Stimulated activated CD4-positive, alpha-beta T cell treated with anti-CD3 and anti-CD28 coated beads, TNF-alpha, amount 100 ng/mL, for 4 hours (primary cell): ENCODE data around the gene APOL2.
"Not testable (repeated sequence)": the region's sequence is repeated elsewhere in the genome, so short reads cannot be mapped to it uniquely, and the experiment has no call there.

ENCODE experiments used
- DNase-seq, 3 experiments: peaks; one replicate each; pipeline ENCODE4 v3.0.0-alpha.2; 2020; ENCODE audit warnings: low read depth in 3 of 3

The APOL2 gene

DNA sequence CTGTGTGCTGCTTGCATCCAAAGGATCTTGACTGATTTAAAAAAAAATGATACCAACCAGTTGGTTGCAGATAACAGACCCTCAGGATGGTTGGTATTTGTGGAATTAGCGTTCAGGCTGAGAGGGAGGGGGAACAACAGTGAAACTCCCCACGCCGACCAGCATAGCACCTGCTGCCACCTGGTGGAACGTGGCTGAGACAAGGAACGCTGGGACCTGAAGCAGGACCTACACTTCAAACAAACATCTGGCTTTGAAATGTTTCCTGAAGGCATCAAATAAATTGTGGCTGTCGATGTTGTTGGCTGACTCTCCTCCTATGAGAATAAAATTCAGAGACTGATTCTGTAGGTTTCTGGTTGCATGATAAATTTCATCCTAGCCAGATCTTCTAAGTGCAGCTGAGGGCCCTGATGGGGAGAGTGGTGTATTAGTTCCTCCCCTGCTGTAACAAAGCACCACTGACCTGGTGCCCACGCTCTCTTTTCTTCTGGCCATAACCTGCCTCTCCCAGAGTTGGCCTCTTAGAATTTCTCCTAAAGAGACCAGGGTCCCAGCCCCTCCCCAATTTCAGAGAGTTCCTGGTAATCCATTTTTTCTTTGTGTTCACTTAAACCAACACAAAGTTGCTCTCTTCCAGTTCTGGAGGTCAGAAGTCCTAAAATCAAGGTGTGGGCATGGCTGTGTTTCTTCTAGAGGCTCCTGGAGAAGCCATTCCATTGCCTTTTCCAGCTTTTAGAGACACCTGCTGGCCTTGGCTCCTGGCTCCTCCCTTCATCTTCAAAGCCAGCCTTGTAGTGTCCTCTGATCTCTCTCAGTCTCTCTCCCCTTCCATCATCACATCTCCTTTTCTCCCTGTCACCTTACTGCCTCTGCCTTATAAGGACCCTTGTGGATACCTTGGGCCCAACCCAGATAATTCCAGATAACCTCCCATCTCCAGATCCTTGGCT is 17.3 kb downstream of the APOL2 start:
- DNase-seq, result no peak

DNA sequence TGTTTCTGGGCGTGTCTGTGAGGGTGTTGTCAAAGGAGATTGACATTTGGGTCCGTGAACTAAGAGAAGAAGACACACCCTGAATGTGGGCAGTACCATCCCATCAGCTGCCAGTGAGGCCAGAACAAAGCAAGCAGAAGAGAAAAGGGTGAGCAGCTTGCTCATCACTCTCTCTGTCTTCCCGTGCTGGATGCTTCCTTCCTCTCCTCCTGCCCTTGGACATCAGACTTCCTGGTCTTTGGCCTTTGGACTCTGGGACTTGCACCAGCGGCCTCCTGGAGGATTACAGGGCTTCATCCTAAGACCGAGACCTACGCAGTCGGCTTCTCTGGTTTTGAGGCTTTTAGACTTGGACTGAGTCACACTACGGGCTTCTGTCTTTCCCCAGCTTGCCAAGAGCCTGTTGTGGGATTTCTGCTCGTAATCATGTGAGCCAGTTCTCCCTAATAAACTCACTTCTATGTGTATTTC is 18.8 kb downstream of the APOL2 start:
- no peak for DNase-seq

DNA sequence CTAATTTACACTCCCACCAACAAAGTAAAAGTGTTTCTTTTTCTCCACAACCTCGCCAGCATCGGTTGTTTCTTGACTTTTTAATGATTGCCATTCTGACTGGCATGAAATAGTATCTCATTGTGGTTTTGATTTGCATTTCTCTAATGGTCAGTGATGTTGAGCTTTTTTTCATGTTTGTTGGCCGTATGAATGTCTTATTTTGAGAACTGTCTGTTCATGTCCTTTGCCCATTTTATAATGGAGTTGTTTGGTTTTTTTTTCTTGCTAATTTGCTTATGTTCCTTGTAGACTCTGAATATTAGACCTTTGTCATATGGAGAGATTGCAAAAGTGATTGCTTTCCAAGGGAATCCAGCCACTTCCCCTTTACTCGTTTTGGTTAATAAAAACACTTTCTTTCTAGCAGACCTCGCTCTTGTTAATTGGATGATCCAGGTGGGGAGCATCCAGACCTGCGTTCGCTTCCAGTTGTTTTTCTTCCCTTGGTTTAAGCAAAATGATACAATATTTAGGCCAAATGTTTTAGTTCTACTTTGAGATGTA is 20.6 kb downstream of the APOL2 start:
- DNase-seq, result no peak

DNA sequence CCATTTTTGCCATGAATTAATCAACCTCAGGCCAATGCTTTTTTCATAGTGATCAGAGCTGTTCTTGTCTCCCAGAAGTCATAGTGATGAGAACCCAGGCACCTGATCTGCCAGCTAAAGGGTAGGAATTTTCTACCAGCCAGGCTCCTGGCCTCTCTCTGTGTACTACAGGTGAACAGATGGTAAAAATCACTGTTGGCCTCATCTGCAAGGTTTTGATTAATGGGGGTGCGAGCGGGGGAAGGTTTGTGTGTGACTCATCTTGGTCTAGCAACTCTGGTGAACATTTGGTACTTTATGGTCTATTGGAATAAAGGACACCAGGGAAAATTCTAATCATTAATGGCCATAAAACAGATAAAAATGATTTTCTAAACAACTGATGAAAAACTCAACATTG is 23.3 kb downstream of the APOL2 start:
- DNase-seq, result no peak

DNA sequence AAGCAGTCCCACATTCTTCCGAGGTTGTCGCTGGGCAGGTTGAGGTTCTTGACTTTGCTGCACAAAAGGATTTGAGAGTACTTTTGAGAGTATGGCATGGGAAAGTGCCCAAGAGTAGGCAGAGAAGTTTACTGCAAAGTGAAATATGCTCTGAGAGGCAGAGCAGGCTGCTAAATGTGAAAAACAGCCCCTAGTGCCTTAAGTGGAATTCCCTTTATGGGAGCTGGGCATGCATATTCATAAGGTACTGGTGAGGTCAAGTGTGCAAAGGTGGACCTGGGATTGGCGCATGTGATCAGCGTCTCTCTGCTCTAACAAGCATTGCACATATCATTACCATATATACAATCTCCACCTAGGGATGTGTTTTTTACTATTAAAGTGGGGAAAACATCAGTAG is 25.7 kb downstream of the APOL2 start:
- DNase-seq, result no peak

DNA sequence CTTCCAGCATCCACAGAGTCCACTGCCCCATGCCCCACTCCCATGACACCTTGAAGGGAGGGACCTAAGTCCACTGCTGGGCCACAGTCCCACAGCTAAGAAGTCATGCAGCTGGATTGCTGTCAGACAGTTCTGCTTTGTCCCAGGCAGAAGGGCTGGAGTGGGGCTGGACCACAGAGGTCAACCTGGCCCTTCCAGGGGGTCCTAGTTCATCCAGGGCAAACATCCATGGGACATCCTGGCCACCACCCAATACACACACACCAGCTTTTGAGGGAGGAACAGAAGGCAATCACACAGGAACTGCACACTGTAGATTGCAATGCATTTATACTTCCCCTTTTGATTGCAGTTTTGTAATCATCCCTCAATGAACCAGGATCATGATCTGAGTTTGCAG is 26.4 kb downstream of the APOL2 start:
- no peak for DNase-seq

DNA sequence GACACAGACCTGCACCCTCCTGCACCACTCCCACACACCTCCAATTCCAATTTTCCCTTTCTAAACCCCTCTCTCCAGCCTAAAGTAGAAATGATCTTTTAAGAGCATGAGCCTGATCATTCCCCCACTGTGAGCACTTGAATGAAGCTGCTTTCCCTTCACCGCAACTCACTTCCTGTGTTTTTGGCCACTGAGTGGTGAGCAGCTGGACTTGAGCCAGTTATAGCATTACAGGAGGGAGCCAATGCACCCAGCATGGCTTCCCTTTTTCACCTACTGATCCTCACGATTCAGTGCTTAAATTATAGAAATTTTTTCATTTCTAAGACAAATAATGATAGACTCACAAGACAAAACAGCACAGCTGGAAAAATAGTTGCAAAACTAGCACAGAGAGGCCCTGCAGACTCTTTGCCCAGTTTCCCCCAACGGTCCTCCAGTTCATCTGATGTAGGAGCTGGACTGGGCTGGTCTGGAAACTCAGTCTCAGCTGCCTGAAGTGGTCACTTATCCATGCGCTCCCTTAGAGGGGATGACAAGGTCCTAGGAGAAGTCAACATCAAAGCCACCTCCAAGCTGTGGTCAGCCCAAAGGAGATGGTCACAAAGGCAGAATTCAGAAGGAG is 28.0 kb downstream of the APOL2 start:
- DNase-seq, result no peak

DNA sequence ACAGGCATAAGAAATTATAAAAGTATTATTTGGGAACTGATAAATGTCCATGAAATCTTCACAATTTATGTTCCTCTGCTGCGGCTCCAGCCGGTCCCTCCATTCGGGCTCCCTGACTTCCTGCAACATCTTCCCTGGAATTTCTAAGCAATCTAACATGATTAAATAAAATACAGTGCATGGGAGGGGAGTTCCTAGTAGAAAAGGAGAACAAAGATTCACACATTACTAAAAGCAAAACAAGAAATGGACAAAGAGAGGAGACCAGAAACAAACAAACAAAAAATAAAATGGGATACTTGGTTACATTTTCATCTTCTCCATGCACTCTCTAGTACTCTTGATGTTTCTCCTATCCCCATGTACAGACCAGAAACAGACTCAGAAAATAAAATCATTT is 29.1 kb downstream of the APOL2 start:
- no peak for DNase-seq

DNA sequence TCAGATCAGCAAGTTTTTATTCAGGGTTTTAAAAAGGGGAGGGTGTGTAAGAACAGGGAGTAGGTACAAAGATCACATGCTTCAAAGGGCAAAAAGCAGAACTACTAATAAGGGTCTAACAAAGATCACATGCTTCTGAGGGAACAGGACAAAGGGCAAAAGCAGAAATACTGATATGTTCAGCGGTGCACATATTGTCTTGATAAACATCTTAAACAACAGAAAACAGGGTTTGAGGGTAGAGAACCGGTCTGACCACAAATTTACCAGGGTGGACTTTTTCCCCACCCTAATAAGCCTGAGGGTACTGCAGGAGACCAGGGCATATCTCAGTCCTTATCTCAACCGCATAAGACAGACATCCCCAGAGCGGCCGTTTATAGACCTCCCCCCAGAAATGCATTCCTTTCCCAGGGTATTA is 29.8 kb downstream of the APOL2 start:
- not testable (repeated sequence) for DNase-seq

DNA sequence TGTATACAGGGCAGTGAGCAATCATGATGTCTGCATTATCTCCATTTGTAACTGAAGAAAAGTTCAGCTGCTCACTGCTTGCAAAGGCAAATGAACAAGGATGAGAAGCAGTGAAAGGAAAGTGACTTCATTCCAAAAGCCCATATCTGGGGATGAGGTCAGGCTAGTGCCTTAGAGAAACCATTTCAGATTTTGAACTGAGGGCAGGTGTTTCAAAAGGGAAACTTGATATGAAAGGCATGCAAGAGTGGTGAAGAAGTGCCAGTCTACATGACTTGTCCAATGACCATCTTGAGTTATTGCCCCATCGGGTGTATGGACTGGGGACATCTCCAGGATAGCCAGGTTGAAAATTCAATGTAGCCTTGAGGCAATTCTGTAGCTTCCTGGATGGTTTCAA is 30.4 kb downstream of the APOL2 start:
- DNase-seq, result no peak

DNA sequence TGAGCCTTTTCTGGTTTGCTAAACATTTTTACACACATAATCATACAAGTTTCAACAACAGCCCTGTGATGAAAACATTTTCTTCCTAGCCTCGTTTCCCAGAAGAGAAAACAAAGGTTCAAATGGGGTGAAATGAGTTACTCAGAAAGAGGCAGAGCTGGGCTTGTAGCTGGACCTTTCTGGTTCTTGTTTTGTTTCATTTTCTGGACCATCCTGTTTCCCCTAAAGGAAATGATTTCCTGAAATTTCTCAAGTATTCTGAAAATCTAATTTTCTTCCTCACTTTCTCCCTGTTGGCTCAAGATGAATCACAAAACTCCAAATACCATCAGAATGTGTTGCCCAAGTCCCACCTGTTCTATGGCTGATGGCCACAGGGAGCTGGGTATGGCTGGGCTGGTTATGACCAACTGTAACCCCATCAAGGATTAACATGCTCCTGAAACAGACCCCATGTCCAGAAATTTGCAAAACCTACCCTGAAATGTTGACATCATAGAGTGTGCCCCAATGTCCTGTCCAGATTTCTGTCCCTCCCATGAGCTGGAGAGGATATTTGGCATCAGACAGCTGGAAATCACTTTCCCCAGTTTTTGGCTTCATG is 31.1 kb downstream of the APOL2 start:
- no peak for DNase-seq

DNA sequence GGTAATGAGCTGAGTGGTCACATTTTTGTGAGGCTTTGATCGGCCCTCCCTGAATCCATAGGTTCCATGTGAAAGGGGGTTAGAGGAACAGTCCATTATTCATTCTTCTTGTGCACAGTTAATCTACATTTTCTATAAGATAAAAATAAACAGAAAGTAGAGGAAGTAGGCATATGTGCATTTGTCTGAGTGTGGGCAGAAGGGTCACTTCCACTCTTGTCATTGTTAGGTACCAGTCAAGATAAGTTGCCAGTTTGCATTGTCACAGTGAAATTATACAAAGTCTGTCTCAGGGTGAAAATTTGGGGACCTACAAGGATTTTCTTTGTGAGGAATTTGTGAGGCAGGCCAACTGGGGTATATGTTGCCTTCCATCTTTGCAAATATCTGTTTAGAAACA is 33.1 kb downstream of the APOL2 start:
- DNase-seq, result no peak

DNA sequence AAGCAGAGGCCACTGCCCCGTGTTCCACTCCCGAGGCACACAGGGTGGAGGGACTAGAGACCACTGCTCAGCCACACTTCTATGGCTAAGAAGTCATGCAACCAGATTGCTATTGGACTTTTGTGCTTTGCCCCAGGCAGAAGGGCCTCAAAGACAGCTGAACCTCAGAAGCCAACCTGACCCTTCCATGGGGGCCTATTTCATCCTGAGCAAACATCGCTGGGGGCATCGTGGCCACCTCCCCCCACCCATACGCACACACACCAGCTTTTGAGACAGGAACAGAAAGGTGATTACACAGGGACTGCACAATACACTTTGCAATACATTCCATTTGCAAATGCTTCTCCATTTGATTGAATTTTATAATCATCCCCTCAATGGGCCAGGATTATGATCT is 33.8 kb downstream of the APOL2 start:
- not testable (repeated sequence) for DNase-seq

DNA sequence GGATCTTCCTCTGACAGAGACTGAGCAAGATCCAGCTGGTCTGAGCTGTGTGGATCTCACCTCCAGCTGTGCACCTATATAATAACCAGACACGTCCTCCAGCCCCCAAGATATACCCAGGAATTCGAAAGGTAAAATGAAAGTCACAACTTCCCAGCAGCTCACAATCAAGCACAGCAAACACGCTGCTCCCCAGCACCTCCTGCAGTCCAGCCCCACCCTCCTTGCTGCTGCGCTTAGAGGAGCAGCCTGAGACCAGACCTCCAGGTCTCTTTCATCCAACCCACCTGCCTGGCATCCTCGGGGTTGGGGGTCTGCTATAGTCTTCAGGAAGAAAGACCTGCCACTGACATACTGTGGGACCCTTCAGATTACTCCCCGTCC is 34.7 kb downstream of the APOL2 start:
- DNase-seq, result no peak

DNA sequence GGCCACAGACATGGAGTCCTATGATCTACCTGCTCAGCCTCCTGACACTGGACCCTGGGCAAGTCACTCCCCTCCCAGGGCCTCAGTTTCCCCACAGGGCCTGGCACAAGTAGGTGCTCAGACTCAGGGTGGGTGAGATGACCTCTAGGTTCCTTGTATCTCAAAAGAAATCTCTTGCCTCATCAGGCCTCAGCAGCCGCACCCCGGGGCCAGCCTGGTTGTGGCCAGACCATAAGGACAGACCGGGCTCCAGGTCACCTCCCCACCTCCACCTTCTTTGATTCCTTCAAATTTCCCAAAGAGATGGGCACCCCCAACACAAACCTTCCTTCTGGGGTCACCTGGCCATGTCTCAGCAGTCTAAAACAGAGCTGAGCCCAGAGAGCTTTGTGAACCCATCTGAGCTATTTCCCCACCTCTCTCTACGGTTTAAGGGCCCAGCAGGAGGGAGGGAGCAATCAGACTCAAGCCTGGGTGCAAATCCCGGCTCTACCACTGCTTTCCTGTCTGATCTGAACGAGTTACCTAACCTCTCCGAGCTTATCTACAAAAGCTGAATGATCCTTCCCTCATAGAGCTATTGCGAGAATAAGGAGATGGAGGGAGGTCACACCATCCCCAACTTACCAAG is 35.2 kb downstream of the APOL2 start:
- DNase-seq, result no peak

DNA sequence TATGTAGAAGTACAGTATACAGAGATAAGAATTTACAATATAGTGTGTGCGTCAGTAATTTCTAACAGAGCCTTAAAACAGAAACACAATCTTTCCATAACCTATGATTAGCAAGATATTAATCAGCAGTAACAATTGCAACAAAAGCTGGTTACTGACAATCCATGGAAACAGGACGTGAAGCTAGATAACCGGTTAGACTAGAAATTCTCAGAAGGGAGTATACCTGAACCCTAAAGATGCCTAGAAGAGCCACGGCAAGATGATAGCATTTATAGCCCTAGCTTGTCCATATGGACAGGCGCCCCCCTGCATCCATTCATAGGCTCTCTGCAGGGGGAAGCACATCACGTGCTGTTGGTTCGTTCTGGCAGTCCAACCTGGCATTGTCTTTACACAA is 35.9 kb downstream of the APOL2 start:
- not testable (repeated sequence) for DNase-seq

DNA sequence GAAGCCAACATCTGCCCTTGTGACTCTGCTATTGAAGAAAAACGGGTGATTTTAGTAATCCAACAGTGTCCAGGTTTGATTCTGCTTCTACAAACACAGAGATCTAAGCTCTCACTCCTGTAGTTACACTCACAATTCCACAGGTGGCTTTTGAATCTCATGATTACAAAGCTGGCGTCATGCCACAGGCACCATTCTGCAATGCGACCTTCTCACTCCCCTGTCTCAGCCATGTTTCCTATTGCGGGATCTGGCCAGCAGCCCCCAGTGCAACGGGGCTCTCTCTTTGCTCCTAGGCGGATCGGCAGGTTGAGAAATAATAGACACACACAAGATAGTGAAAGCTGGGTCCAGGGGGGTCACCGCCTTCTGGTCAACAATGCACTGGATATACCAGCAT is 36.4 kb downstream of the APOL2 start:
- DNase-seq, result not testable (repeated sequence)

DNA sequence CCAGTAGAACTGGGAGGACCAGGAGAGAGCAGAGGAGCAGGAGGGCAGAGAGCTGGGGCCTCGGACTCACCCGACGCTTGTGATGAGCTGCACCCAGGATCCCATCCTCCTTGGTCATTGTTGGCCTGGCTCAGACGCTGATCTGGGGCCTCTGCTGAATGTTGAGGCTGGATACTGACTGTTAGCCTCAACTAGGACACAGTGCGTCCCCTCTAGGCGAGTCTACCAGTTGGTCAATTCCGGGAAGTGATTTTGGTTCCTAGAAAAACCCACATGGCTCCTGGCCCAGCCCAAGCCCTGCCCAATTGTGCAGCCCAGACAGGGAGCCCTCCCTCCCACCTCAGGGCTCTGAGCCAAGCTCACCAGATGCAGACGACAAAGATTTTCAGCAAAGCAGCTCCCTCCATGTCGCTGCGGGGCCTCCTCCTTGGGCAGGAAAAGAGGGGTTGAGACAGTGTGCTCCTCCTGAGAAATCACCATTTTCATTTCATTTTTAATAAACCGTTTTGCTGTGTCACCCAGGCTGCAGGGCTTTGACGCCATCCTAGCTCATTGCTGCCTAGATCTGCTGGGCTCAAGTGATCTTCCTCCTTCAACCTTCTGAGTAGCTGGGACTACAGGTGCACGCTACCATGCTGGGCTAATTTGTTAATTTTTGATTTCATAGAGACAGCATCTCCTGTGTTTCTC is 37.6 kb downstream of the APOL2 start, which contains the start of gene APOL4:
APOL4 (minus strand) TSS at position 180 of the 690 bp plus-strand sequence; CDS start at position 105, 75 bp downstream.
- no peak for DNase-seq

DNA sequence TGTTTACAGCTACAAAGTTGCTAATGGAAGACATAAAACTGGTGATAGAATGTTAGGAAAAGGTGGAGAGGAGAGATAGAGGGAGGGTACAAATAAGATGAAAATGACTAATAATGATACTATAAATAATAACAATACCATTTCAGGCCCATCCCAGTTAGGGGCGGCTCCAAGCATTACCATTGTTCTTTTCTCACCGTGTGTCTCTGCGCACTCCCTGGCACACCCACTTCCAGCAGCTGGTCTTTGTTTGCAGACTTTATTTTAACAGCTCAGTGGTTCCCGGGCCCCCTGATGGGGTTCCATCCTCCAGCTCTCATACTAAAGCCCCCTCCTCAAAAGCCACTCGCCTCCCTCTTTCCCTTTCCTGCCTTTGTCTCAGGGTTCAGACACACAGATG is 38.3 kb downstream of the APOL2 start:
- DNase-seq, result not testable (repeated sequence)

DNA sequence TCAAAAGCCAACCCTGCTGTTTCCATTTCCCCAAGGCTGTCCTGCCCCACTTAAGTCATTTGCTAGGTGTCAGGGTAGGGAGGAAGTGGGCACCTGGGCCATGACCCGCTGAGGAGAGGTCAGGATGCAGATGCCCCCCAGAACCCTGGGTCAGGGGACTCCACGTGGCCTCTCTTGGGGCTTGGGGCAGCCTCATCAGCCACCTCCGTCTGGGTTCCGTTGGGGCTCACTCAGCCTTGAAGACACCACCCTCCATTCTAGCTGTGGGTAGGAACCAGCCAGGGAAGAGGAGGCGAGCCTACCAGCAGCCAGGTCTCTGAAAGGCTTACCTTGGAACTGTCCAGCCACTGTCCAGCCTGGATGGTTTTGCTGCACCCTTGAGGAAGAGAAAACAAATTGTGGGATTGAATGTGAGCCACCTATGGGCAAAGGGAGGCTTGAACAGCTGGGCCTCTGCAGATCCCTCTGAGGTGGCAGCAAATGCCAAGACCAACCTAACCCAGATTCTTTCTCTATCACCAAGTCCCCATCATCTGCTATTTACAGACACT is 40.3 kb downstream of the APOL2 start:
- no peak for DNase-seq

DNA sequence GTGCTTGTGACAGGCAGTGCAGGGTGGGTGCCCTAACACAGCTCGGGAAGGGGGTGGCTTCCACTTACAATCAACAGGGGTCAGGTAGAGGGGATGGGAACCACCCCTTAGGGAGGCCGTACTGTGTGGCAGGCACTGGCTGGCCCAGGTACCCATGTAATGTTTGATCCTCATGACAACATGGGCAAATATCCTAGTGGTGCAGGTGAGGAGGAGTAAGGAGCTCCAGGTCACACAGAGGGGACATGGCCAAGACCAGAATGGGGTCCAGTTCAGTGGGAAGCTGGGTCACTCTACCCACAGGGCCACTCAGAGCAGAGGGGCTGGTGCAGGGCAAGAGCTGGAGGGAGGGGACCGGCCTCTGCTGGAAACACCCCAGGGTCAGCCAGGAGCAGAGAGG is 40.8 kb downstream of the APOL2 start:
- DNase-seq, result no peak
